Activated CD4-positive, alpha-beta T cell treated with anti-CD3 and anti-CD28 coated beads, Interleukin-2, Interleukin-6, amounts not matched to agents 100 ng/mL and 50 ng/mL, durations not matched to agents 16 hours and 8 hours (primary cell): ENCODE results near the gene HMGB4.

Source experiments
- DNase-seq: peaks from one replicate; pipeline ENCODE4 v3.0.0-alpha.2; 2020

Gene HMGB4, protein sequence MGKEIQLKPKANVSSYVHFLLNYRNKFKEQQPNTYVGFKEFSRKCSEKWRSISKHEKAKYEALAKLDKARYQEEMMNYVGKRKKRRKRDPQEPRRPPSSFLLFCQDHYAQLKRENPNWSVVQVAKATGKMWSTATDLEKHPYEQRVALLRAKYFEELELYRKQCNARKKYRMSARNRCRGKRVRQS

DNA sequence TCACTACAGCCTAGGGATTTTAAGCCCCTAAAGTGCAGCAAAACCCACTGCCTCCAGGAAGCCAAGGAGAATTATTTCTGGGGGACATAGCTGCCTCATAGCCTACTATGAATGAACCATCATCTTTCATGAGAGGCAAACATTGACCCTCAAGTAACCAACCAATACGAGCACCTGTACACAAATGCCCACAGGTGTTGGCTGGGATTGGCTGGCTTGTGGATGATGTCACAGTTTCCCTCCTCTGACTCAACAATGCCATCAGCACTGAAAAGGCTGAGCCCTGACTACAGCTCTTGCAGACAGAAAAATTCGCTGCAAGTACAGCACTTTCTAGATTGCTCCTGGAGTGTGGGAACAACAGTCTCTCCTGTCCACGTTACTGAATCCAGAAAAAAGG lies at the start of gene HMGB4:
Gene HMGB4 (plus strand): TSS at position 301 of the 400 bp plus-strand sequence. CDS start 113 bp downstream, outside the sequence.
- no peak for DNase-seq

DNA sequence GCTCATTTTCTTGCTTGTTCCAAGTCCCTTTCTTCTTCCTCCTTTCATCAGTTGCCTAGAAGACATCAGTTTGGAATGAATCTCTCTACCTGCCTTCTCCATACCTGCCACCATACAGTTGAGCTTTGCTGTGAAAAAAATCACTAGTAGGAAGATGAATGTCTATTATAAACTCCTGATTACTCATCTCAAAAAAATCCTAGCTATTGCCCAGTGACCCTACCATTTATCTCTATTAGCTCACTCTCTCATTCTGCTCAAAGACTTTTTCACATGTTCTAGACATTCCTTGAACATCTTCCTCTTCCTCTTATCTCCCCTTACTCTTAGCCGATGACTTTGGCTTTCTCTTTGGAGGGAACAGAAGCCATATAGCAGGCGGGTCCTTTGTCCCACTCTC lies 49.7 kb upstream of the HMGB4 start:
- DNase-seq, result no peak

DNA sequence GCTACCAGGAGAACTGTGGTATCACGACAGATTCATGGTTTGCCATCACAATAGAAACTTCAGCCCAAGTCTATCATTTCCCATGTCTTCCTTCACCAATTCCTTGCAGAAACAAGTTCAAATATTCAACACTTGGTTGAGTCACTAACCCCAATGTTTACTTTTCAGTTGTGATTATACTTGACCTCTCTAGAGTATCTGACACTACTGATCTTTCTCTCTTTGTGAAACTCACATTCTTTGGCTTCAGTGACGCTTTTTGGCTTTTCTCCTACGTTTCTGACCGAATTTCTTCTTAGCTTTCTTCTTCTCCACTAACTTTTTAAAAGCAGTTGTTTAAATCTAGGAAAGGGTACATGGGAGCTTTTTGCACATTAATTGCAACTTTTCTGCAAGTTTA lies 48.8 kb upstream of the HMGB4 start:
- no peak for DNase-seq

DNA sequence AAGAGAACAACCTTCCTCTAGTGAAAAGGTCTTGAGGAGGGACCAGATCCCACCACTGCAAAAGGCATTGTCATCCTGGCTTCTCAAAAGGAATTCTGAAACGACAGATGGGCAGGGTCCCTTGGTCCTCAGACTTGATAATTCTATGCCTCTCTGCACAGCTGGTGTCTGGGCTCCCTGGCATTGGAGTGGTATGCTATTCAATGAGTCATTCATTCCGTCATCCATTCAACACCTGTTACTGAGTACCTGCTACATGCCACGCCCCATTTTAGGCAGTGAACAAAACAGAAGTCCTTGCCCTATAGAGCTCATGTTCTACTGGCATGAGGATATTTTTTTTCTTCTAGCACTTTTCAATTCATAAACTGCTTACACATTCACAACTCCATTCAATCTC lies 45.8 kb upstream of the HMGB4 start:
- no peak for DNase-seq

DNA sequence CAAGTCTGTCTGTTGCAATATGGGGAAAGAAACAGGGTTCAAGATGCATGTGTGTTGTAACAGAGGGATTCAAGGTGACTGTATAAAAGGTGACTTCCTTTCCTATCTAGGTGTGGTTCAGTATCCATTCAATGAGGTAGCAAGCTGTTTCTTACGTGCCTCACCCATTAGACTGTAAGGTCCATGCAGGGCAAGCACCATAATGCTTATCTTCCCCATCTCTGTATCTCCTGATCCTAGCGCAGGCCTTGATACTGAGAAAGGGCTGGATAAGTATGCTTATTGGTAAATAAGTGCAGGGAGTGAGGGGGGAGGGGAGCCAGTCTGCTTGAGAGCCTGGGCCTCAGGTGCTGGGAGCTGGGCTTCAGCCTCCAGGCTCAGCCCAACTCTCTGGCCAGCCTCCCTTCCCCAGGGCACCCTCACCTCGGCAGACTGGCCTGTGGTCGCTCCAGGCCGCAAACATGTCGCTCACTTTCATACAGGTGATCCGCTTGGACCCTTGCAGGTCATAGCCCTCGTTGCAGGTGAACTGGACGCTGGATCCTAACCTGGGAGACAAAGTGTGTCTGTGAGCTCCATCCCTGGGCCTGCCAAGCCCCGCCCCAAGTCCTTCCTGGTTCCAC lies 44.5 kb upstream of the HMGB4 start:
- DNase-seq, result no peak

DNA sequence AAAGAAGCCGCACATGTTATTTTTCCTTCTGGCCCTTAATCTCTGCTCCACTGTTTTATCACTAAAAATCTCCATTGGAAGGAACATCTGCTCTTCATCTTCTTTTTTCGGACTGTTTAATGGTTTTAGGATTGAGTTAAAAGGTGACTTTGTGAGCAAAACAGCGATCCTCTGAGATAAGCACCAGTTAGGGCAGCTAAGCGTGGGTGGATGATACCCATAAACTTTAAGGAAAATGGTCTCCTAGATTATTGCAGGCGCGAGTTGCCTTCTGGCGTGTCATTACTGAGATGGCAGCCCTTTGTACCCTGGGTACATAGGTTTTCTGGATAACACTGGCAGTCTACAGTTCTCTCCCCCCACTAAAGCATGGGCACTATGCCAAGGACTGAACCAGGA lies 44.0 kb upstream of the HMGB4 start:
- DNase-seq, result no peak

DNA sequence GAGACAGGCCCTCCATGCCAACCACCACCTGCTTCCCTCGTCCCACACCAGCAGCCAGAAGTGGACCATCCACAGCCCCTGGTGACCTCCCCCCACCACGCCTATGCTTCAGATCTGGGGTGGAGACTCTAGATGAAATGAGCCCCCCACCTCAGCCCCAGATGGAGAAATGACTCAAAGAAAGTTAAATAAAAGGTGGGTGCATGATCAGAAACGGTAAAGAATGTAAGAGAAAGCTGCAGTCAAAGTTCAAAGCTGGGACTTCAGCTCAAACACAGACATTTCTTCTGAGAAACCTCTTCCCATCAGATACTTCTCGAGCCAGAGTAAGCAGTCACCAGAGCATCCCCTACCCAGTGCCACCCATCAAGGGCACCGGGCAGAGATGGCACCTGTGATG lies 43.1 kb upstream of the HMGB4 start:
- no peak for DNase-seq

DNA sequence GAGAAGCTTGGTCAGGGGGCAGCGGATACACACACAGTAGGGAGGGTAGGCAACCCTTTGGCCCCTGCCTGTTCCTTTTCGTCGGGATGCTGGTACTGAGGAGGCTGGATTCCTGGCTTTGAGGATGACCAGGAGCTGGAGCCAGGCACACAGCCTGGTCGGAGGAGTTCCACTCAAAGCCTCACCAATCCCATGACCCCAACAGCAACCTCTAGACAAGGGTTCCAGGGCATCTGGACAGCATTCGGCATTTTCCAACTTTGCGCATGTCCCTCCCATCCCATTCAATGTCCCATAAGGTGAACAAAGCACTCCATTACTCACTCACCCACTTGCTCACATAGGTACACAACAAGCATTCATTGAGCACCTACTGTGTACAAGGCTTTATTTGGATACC lies 42.6 kb upstream of the HMGB4 start:
- no peak for DNase-seq

DNA sequence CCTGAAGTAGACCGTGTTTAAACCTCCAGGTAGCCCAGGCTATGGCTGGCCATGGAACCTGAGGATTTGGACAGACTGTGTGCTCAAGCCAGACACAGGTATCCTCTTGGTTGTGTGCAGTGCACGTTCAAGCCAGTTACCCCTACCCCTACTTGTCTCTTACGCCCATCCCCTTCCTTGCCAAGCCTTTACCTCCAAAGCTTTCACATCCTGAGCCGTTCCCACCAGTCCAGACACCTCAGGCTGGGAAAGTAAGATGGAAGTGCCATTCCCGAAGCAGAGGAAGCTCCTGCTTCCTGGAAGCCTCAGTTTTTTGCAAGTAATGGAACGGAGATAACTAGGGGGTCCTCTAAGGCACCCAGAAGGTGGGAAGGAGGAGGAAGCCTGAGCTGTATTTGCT lies 41.5 kb upstream of the HMGB4 start:
- no peak for DNase-seq

DNA sequence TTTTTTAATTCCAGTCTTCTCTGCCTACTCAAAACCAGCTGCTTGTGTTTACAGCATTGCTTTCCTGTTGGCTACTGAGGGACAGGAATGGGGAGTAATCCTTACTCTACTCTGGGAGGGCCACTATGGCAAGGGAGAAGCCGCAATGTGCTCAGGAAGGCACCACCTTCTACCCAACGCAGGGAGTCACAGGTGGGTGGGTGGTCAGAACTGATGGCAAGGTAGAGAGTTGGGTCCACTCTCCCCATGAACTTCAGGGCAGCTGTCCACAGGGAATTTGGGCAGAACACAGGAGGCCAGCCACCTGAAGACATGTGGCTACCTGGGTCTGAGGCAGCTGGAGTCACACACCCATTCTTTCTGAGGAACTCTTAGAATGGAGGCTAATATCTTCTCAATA lies 40.5 kb upstream of the HMGB4 start:
- no peak for DNase-seq

DNA sequence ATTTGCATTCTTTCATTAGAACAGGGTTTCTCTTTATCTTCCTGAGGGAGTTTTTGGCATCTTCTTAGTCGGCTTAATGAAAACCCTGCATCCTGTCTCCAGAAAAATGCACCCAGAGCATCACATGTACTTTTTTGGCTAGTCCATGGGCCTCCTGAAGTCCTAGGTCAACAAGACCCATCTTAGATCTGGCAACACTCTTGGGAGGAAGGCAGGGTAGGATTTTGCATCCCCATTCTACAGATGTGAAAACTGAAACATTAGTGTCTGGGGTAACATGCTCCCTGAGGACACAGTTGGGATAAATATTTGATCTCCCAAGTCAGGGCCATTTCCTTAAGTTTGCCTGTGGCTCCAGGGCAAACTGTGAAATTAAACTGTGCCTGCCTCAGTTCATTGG lies 40.0 kb upstream of the HMGB4 start:
- no peak for DNase-seq

DNA sequence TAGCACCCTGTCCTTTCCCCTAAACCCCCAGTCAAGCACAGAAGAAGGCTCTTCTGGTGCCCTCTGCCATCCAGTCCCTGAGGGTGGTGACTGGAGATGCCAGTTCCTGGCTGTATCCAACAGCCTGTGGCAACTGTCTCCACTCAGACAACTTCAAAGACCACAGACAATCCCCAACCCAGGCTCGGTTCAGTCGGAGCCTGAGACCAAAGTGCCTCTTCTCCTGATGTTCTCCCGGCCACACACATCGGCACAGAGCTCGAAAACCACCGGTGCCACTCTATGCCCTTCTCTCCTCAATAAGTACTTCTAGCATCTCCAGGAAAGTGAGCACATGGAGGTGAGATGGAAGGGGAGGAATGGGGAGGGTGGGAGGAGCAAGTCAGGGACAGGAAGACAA lies 39.6 kb upstream of the HMGB4 start:
- DNase-seq, result no peak

DNA sequence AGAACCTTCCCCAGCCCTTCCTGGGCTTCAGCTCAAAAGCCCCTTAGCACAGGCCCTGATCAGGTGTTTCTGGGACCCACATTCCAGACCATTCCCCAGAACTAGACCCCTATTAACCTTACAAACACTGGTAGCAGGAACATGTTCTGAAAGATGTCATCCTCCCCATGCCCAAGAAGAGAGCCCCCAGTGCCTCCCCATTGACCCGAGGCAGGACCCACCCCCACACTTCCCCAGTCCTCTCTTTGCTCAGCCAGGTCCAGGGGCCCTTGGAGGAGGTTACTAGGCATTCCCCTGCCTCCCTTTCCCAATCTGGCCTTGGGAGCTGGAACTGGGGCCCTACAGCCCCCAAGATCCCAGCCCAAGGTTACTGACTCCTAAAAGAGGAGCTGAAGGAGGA lies 38.9 kb upstream of the HMGB4 start:
- DNase-seq, result no peak

DNA sequence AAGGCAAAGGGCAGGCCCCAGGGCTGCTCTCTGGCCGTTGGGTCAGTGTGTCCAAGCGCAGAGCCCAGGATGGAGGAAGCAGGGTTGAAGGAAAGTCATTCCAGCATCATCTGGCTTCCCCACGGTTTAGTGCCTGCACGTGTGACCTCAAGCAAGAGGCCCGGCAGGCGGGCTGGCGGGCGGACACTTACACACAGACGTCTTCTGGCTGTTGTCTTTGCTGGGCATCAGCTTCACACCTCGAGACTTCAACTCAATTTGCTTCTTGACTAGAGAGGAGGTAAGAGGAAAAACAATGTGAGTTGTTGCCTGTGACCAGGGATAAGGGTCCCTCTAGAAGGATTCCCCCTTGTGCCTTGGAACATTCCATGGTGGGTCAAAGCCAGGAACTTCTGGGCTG lies 38.4 kb upstream of the HMGB4 start:
- no peak for DNase-seq

DNA sequence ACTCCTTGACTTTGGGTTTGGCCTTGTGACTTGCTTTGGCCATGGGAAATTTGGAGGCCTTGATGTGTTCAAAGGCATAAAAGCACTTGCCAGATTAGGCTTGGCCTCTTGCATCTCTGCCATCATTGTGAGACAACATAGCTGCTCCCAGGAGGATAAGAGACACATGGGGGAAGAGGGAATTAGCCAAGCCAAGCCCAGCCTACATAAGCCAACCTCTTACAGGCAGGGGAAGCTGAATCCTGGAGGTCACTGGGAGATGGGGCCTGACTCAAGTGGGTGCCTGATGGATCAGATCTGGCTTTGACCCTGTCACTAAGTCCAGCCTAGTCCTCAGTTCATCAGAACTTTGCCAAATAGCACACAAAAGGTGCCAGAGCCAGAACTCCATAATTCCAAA lies 37.6 kb upstream of the HMGB4 start:
- no peak for DNase-seq

DNA sequence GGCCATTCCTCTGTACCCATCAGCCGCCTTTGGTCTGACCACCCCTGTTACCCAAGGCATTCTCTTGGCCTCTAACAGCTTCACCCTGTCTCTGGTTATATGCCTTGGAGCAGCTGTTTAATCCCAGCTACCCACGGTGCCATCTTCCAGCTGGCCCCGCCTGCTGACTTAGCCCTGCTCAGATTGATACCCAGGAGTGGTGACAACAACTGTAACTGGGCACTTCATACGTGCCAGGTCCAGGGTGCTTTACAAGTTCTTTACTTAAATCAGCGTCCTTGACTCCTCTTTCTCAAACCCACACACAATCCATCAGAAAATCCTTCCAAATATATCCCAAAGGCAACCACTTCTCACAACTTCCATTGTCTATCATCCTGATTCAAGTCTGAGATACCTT lies 37.2 kb upstream of the HMGB4 start:
- DNase-seq, result no peak

DNA sequence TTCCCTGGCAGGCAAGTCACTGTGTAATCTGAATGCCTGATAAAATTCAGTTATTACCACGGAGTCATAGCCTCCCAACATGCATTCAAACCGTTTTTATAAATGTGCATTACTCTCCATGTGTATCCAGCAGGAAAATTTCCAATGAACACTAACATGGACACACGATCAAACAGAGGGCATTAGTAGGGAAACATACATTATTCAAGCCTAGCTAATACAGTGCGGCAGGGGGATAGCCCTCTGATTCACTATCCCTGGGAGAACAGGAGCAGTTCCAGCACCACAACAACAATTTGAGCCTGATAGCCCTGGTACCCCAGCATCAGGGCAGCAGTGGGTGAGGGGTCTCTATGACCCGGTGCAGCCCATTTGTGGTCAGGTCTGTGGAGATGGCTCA lies 35.8 kb upstream of the HMGB4 start:
- no peak for DNase-seq

DNA sequence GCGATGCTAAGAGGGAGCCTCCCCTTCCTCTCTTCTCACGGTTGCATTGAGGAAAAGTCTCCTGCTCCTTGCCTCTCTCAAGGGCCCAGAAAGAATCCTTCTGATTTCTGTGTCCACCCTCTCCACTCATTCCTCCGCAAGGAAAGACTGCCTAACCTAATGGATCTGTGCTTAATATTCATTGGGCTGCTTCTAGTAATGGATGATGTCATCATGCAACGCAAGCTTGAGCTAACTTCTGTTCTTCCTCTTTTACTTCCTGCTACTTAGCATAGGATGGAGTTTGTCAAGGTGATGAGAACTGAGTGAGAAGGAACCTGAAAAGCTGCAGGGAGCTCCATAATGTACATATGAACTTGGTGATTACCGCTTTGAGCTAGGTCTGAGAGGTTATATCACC lies 35.2 kb upstream of the HMGB4 start:
- DNase-seq, result no peak

DNA sequence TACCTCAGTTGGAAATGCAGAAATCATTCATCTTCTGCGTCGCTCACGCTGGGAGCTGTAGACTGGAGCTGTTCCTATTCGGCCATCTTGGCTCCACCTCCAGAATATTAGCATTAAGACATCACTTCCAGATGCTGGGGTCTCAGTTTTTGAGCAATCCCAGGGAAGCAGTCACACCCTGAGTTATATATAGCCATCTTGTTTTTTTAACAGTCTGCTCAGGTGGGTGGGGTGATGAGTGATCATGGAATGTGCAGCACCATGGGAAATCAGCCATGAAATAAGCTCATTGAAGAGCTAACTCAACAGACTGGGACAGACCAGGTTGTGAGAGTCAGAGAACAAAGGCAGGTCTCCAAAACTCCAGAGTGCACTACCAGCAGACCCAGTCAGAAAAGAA lies 27.0 kb upstream of the HMGB4 start:
- DNase-seq, result no peak

DNA sequence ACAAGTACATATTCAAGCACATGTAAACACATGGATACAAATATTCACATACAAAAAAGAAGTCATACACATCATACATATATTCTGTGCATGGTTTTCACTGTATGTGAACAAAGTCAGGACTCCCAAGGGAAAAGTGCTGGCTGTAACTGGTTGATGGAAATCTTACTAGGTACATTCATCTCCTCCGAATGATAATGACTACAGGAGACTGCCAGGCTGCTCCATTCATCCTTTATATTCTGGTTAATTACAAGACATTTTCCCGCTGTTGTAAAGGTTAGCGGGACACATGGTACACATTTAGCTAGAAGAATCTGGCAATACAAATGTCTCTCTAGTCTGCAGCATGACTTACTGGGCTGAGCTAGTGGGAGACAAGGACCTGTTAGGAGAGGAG lies 26.2 kb upstream of the HMGB4 start:
- DNase-seq, result no peak

DNA sequence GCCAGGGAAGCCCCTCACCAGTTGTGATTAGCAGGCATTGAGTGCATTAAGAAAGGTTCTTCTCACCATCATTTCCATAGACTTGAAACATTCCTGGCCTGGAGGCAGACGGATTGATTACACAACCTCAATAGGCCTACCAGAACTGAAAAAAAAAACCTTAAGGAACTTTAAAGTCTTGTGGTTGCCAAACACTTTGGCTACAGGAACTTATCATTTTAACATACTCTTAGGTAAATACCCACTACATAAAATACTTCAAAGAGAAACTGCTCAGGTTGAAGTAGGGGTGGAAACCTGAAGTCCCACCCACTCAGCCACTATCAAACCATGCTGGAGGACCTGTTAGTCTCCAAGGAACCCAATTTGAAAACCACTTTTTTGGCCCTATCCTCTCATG lies 22.4 kb upstream of the HMGB4 start:
- no peak for DNase-seq

DNA sequence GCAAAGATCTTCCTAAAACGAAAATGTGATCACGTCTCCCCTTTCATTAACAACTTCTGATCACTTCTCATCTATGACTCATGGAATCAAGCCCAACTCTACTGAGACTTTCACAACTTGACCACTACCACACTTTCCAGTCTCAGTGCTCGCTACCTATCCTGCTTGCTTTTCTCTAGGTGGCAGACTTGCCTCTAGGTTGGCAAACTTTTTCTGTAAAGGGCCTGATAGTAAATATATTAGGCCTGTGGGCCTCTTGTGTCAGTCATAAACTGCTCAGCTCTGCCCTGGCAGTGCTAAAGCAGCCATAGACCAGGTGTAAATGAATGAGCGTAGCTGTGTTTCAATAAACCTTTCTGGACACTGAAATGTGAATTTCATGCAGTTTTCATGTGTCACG lies 21.5 kb upstream of the HMGB4 start:
- DNase-seq, result no peak

DNA sequence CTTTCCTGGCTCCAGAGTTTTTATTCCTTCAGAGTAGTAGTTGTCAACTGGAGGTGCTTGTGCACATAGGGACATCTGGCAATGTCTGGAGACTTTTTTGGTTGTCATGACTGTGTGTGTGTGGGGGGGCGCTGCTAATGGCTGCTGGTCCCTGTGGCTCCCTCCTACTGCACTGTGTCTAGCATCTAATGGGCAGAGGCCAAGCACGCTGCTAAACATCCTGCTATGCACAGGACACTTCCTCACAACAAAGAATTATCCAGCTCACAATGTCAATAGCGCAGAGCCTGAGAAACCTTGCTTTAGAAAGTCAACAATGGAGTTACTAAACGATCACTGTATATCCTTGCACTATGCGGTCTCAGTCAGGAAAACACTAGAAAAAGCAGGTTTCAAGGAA lies 19.7 kb upstream of the HMGB4 start:
- DNase-seq, result no peak

DNA sequence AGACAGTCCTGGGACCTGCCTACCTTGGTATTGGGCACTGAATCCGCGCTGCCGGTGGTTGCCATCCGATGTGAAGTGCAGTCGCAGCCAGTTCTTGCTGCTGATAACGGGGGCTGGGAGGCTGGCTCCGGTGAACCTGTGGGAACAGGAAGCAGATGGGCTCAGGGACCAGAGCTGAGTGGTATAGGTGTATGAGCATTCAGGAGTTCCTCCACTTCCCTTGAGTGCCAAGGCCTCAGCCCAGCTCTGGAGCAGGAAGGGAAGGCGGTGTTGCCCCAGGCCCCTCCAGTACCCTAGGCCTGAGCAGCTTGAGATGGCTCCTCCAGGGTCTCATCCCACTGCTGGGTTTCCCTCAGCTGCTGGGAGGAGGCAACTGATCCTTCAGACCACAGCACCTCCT lies 17.0 kb upstream of the HMGB4 start:
- DNase-seq, result no peak

DNA sequence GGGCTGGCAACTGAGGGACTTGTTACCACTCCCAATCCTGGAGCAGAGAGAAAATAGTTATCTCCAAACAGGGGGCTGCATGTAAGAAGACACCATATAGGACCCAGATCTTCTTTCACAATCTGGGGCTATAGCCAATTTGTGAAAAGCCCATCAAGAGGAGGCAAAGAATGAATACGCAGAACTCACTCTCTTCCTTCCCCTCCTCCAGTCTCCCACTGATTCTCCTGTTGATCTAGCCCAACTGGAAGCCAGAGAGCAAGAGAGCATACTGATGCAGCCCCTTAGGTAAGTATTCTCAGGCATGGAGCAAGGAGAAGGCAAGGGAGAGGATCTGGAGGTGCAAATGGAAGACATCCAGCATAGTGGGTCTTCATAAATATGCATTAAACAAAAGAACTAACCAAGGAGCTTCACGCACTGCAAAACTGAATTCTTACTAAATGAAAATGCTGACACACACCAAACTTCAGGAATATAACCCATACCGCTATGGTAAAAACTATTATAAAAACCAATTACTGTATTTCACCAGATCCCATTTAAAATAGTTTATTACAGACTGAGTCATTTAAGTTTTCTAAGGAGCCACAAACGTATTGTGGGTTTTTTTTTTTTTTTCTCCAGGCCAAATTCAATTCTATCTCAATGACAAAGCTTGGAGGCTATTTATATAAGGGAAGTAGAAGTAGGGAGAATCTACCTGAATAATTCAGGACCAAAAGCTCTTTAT lies 15.5 kb upstream of the HMGB4 start:
- DNase-seq, result no peak
